Mesodermal cell (in vitro differentiated cells): ENCODE measurements around the gene TAF1C.

Source experiments
- H3K27ac ChIP-seq: 2 replicates; pipeline ENCODE4 v1.7.0; 2013; ENCODE audit warnings: mild to moderate bottlenecking, low read depth, low read length, moderate library complexity; ENCODE audit not compliant: severe bottlenecking
- H3K36me3 ChIP-seq: 2 replicates; pipeline ENCODE4 v1.7.1; 2013; ENCODE audit warnings: mild to moderate bottlenecking, low read length, moderate library complexity; ENCODE audit not compliant: control insufficient read depth, insufficient read depth
- H3K4me1 ChIP-seq: one replicate; pipeline ENCODE4 v1.7.1; 2013; ENCODE audit warnings: mild to moderate bottlenecking, low read length; ENCODE audit not compliant: insufficient read depth, control insufficient read depth, poor library complexity, severe bottlenecking
- H3K4me3 ChIP-seq: 2 replicates; pipeline ENCODE4 v1.7.0; 2013; ENCODE audit warnings: low read length, control low read depth, mild to moderate bottlenecking; ENCODE audit not compliant: insufficient read depth, poor library complexity, severe bottlenecking; ENCODE audit errors: extremely low read depth
- H3K9me3 ChIP-seq: 2 replicates; pipeline ENCODE4 v1.7.1; 2013; ENCODE audit warnings: mild to moderate bottlenecking, low read length, moderate library complexity; ENCODE audit not compliant: control insufficient read depth
- WGBS, 2 experiments: methylation state at CpG; one replicate each; pipeline ENCODE4 v1.1.5; 2013; ENCODE audit warnings: missing lambda C conversion rate in 2 of 2; ENCODE audit not compliant: insufficient coverage in 2 of 2; 5-methylcytosine and 5-hydroxymethylcytosine counted together

TAF1C gene

DNA sequence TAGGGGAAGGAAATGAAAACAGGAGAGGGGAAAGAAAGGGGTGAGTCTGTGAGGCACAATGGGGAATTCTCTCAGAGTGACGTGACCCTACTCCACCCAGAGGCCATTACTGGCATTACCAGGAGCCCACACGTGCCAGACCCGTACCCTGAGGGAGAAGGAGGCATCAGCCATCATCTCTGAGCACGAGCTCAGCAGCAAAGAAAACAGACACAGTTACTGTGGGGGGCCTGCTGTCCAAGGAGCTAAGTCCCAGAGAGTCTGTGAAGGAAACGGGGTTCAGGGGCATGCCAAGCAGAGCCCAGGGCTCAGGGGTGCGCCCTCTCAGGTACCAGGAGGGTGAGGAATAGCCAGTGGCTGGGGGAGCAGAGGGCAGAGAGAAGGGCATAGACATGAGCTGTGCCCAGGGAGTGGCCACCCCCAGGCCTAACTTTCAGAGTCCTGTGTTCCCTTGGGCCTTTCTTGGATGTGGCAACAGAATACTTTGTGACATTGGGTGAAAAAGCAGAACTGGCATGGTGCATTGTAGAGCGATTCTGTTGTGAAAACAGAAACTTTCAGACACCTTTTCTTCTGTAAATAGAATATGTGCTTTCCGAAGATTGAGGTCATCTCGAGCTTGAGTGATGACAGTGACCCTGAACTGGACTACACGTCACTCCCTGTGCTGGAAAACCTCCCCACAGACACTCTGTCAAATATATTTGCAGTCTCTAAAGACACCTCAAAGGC, 11.3 kb downstream of the TAF1C start:
- H3K27ac ChIP-seq, result no peak overlapping the region
- 74 to 90% methylated on average over 5 to 9 of the region's 10 CpGs for WGBS, 2 experiments
- peaks cover 28% of the 10 kb centered on the region for H3K4me1 ChIP-seq
- H3K9me3 ChIP-seq, result no peaks in the 10 kb centered on the region
- peaks cover 14% of the 10 kb centered on the region for H3K36me3 ChIP-seq
- H3K4me3 ChIP-seq, result no peak overlapping the region

- H3K4me1 ChIP-seq, result peaks cover 26% of the 10 kb centered on the region
- no peak overlapping the region for H3K27ac ChIP-seq
- no peak overlapping the region for H3K4me3 ChIP-seq
- H3K36me3 ChIP-seq, result peaks cover 3% of the 10 kb centered on the region
- H3K9me3 ChIP-seq, result no peaks in the 10 kb centered on the region
- WGBS, 2 experiments, result 88 to 96% methylated on average over 8 to 10 of the region's 11 CpGs
Observed at GRCh38 chr16:84174396-84174795, 12.5 kb downstream of the TAF1C start.

DNA sequence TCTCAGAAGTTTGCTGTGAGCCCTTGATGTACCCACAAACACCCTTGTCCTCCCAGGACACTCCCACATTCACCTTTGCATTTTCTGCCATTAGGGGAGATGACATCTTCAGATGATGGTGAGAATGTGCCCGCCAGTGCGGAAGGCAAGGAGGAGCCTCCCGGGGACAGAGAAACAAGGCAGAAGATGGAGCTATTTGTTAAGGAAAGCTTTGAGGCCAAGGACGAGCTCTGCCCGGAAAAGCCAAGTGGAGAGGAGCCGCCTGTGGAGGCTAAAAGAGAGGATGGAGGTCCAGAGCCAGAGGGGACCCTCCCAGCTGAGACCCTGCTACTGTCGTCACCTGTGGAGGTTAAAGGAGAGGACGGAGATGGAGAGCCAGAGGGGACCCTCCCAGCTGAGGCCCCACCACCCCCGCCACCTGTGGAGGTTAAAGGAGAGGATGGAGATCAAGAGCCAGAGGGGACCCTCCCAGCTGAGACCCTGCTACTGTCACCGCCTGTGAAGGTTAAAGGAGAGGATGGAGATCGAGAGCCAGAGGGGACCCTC, 17.0 kb downstream of the TAF1C start:
- Histone ChIP-seq H3K36me3 (no peaks in the 10 kb centered on the region), H3K4me1 (no peaks in the 10 kb centered on the region), H3K27ac (no peak overlapping the region), H3K9me3 (no peaks in the 10 kb centered on the region), H3K4me3 (no peak overlapping the region)
- 88% methylated on average over 5 to 9 of the region's 11 CpGs for WGBS, 2 experiments

GRCh38 chr16:84166796-84167695, 19.8 kb downstream of the TAF1C start:
- 84 to 92% methylated on average over 8 to 10 of the region's 13 CpGs for WGBS, 2 experiments

DNA sequence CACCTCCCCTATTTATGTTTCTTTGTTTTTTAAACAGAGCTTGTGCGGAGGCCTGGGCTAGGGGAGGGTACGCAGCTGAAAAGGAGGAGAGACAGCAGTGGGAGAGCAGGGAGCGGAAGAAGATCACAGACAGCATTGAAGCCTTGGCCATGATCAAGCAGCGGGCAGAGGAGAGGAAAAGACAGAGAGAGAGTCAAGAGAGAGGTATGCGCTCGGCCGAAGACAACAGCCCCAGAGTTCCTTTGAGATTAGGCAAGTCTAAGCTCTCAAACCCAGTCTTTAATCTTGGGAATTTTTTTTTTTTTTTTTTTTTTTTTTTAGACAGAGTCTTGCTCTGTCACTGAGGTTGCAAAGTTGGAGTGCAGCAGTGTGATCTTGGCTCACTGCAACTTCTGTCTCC, 21.1 kb downstream of the TAF1C start:
- 90% methylated on average over 7 of the region's 7 CpGs for WGBS, 2 experiments
- H3K4me3 ChIP-seq, result no peak overlapping the region
- H3K27ac ChIP-seq, result no peak overlapping the region
- H3K4me1 ChIP-seq, result no peaks in the 10 kb centered on the region
- H3K36me3 ChIP-seq, result no peaks in the 10 kb centered on the region
- no peaks in the 10 kb centered on the region for H3K9me3 ChIP-seq

More at GRCh38 chr16:84166796-84167695, 19.8 kb downstream of the TAF1C start:
- H3K4me1 ChIP-seq, result no peaks in the 10 kb centered on the region
- H3K4me3 ChIP-seq, result no peak overlapping the region
- no peak overlapping the region for H3K27ac ChIP-seq
- no peaks in the 10 kb centered on the region for H3K36me3 ChIP-seq
- no peaks in the 10 kb centered on the region for H3K9me3 ChIP-seq

GRCh38 chr16:84161801-84162200, 25.1 kb downstream of the TAF1C start:
- H3K4me1 ChIP-seq, result no peaks in the 10 kb centered on the region
- H3K36me3 ChIP-seq, result no peaks in the 10 kb centered on the region

DNA sequence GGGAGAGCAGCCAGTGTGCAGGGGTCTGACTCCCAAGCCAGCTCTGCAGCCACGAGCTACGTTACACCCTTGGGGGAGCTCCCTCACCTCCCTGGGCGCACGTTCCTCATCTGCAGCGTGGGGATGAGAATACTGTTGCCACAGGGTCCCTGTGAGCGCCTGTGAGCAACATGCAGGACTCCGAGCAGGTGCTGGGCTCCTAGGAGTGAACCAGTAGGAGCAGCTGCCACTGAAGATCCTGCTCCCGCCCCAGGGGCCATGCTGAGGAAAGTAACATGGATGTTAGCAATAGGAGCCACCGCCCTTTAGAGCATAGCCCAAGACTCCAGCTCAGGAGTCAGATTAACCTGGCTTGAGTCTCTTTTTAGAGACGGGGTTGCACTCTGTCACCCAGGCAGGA, 25.8 kb downstream of the TAF1C start:
- no peaks in the 10 kb centered on the region for H3K9me3 ChIP-seq
- no peak overlapping the region for H3K27ac ChIP-seq
- H3K4me1 ChIP-seq, result no peaks in the 10 kb centered on the region
- WGBS, 2 experiments, result 85 to 93% methylated on average over 10 of the region's 10 CpGs
- H3K36me3 ChIP-seq, result no peaks in the 10 kb centered on the region
- H3K4me3 ChIP-seq, result no peak overlapping the region

More at GRCh38 chr16:84161801-84162200, 25.1 kb downstream of the TAF1C start:
- no peaks in the 10 kb centered on the region for H3K9me3 ChIP-seq
- no peak overlapping the region for H3K4me3 ChIP-seq
- 82 to 90% methylated on average over 2 to 3 of the region's 3 CpGs for WGBS, 2 experiments
- no peak overlapping the region for H3K27ac ChIP-seq

- H3K4me3 ChIP-seq, result no peak overlapping the region
- WGBS, 2 experiments, result no CpG with 5 or more reads among the region's 1 CpG
- H3K9me3 ChIP-seq, result no peaks in the 10 kb centered on the region
- H3K27ac ChIP-seq, result no peak overlapping the region
- no peaks in the 10 kb centered on the region for H3K36me3 ChIP-seq
- no peaks in the 10 kb centered on the region for H3K4me1 ChIP-seq
Observed at GRCh38 chr16:84159800-84160199, 27.1 kb downstream of the TAF1C start.

DNA sequence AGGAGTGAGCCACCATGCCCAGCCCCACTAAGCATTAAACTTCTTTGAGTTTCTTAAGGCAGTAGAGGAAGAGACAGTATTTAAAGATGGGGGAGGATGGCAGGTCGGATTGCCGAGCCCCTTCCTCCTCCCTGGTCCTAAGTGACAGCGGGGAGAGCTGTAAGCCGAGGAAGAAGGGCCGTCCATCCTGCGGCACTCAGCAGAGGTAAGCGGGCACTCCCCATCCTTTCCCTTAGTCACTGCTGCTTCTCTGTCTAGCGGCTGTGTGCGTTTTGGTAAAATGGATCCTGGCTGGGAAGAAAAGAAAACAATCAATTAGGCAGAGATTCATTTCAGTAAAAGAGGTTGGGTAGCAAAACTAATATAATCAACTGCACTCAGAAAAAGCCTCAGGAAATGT, 27.9 kb downstream of the TAF1C start:
- no peaks in the 10 kb centered on the region for H3K36me3 ChIP-seq
- 76 to 96% methylated on average over 4 to 5 of the region's 9 CpGs for WGBS, 2 experiments
- no peaks in the 10 kb centered on the region for H3K4me1 ChIP-seq
- H3K9me3 ChIP-seq, result no peaks in the 10 kb centered on the region
- H3K27ac ChIP-seq, result no peak overlapping the region
- no peak overlapping the region for H3K4me3 ChIP-seq

- no peaks in the 10 kb centered on the region for H3K36me3 ChIP-seq
- no peak overlapping the region for H3K4me3 ChIP-seq
- H3K9me3 ChIP-seq, result no peaks in the 10 kb centered on the region
- H3K4me1 ChIP-seq, result no peaks in the 10 kb centered on the region
- H3K27ac ChIP-seq, result no peak overlapping the region
- WGBS, 2 experiments, result 91 to 100% methylated on average over 2 to 4 of the region's 5 CpGs
Observed at GRCh38 chr16:84156342-84156784, 30.5 kb downstream of the TAF1C start.
